AG09319 (cell line): ENCODE results near the gene IL2RA.
A peak's percentile ranks its signal among the peaks of the same experiment; 100 is the strongest.

Experiments used
- DNase-seq: peaks from one replicate; pipeline ENCODE4 v3.0.0-alpha.2; 2010; ENCODE audit warnings: low read depth; ENCODE audit errors: extremely low read depth
- CTCF ChIP-seq: IDR thresholded peaks from 2 replicates; pipeline ENCODE4 v1.5.1; 2011; ENCODE audit warnings: low read depth, mild to moderate bottlenecking, inconsistent platforms, low read length, moderate library complexity

IL2RA gene

DNA sequence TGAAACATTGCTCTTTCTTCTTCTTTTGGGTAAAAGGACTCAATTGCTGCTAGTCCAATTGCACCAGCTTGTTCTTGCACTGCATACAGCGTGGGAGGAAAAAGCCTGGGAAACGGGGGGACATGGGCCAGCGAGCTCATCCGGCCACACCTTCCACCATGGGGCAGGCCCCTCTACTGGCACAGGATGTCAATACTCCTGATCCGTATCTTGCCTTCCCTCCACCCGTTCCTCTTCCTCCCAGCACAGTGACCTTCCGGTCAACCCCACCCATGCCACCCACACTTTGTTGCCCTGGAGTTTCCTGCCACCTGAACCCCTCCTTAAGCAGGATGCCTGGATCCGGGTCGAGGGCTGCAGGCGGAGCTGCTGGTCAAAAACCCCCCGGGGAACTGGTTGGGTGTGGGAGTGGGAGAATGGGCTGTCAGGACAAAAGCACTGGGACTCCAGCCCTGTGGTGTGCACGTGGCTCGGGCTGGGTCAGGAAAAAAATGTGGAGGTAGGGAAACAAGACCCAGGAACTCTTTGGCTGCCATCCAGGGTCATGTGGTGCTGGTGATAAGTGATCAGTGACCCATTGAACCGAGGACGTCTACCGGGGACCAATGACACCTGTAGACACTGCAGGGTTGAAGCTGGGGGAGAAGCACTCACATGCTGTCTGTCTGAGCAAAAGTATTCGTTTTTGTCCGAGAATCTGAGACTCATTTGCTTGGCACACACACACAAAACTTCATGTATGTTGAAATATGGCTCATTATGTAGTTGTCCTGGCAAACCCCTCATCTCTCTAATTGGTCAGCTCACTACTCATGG is 8.1 kb downstream of the IL2RA start:
- no peak for TF ChIP-seq CTCF
- no peak for DNase-seq

DNA sequence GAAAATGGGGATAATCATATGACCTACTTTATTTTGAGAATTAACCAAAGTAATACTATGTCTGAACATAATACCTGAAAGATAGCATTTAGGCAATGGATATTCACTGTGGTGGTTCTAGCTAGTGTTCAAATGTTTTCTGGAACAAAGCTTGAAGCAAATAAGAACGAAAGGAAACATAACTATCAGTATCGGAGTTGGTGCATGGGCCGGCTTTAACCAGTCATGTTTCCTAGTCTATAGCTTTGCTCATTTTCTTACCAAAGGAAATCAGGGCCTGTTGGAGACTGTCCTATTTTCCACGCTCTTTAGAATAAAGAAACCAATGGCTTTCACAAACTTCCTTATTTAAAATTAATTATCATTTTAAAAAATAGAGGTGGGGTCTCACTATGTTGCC is 8.9 kb downstream of the IL2RA start:
- TF ChIP-seq CTCF: no peak
- no peak for DNase-seq

DNA sequence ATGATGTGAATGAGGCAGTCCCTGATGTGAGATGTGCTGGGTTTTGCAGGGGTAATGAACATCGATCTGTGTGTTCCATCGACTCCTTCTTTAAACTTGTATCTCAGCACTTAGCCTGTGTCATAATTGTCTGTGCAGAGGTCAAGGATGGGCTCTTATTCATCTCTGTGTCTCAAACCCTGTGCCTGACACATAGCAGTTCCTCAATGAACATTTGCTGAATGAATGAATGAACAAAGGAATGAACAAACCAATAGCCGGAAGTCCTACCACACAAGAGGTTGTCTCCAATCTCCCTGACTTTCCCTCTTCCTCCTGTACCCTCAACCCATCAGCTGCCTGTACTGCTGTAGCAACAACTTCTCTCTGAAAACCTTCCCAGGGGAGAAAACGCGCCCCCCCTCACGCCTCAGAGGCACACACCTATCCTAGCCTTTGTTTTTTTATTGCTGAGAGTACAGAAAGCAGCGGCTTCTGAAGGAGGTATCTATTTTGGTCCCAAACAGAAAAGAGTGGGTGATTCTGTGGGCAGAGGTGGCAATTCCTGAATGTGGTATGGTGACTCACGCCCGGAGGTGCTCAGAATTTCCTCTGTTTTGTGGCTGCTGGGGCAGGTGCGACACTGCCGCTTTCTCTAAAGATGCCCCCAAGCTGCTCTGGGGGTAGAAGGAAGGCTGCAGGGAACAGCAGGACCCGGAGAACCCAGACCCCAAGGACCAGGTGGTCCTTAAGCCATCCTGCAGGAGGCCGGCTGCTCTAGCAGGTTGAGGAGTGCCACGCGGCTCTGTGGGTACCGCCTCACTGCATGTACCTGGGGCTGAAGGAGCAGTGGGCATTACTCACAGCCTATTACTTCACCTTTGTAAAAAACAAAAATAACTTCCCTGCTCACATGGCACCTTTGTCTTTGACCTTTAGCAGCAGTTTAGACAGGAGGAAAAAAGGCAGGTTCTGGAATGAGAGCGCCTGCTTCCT is 9.6 kb downstream of the IL2RA start:
- DNase-seq: no peak
- TF ChIP-seq CTCF: no peak

- peak; percentile 44 for TF ChIP-seq CTCF
- no peak for DNase-seq
Observed at GRCh38 chr10:6050801-6051445, 11.2 kb downstream of the IL2RA start.

DNA sequence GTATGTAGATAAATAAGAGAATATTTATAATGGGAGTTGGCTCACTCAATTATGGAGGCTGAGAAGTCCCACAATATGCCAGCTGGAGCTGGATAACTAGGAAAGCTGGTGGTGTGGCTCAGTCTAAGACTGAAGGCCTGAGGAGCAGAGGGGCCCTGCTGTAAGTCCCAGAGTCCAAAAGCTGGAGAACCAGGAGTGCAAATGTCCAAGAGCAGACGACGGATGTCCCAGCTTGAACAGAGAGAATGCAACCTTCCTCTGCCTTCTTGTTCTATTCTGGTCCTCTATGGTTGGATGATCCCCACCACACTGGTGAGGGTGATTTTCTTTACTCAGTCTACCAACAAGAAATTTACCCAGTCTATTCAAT is 13.2 kb downstream of the IL2RA start:
- no peak for DNase-seq
- no peak for TF ChIP-seq CTCF

GRCh38 chr10:6048281-6049030 is 13.7 kb downstream of the IL2RA start:
- no peak for DNase-seq
- no peak for TF ChIP-seq CTCF
